Stomach (tissue), 9 donors: Measurements from ENCODE around the gene SNX5. TPM values are rescaled to one million over a fixed set of nuclear protein-coding genes. Genes with fewer than 3 reads are reported as not detected.

Experiments used
- DNase-seq, 2 donors: peaks; one replicate each; pipeline versions ENCODE4 v3.0.0 to v3.0.0-alpha.2; 2013 to 2019
- H3K27ac ChIP-seq, 5 donors: fragments of 200-600 bp in 4 of 5; sonication (generic) in 4 of 5; one replicate each; pipeline ENCODE4 v1.5.1; 2013 to 2019; ENCODE audit warnings: mild to moderate bottlenecking in 1 of 5, moderate library complexity in 1 of 5
- H3K27me3 ChIP-seq, 3 donors: fragments of 200-600 bp; sonication (generic); one replicate each; pipeline ENCODE4 v1.5.1; 2017 to 2019; ENCODE audit warnings: mixed run types in 1 of 3
- H3K36me3 ChIP-seq, 4 donors: fragments of 200-600 bp; sonication (generic); 1 replicate in 3 of 4; 2 replicates in 1 of 4; pipeline ENCODE4 v1.5.1; 2016 to 2019
- H3K4me1 ChIP-seq, 4 donors: fragments of 200-600 bp; sonication (generic); one replicate each; pipeline ENCODE4 v1.5.1; 2016 to 2019
- H3K4me3 ChIP-seq, 4 donors: fragments of 200-600 bp; sonication (generic) in 3 of 4; one replicate each; pipeline ENCODE4 v1.5.1; 2016 to 2019; ENCODE audit warnings: mild to moderate bottlenecking in 1 of 4
- H3K9me3 ChIP-seq, 4 donors: fragments of 200-600 bp; sonication (generic); one replicate each; pipeline ENCODE4 v1.5.1; 2016 to 2019
- EP300 ChIP-seq: sonication (generic); formaldehyde crosslinking; IDR thresholded peaks from one replicate; pipeline ENCODE4 v1.6.1; 2017; ENCODE audit warnings: antibody characterized with exemption
- POLR2A ChIP-seq, 4 donors: fragments of 450-650 bp; IDR thresholded peaks; one replicate each; pipeline ENCODE4 v1.6.1; 2016; ENCODE audit warnings: antibody characterized with exemption in 4 of 4, control low read depth in 2 of 4, mild to moderate bottlenecking in 1 of 4, moderate library complexity in 1 of 4
- POLR2AphosphoS5 ChIP-seq, 3 donors: sonication (generic); formaldehyde crosslinking; IDR thresholded peaks; one replicate each; pipeline ENCODE4 v1.6.1; 2016; ENCODE audit warnings: antibody characterized with exemption in 3 of 3
- WGBS, 5 donors: extraction: QIAGEN DNeasy Blood & Tissue Kit in 3 of 5; methylation state at CpG; one replicate each; pipeline versions ENCODE4 v1.1.5 to v1.1.7; 2013 to 2018; 5-methylcytosine and 5-hydroxymethylcytosine counted together
- intact Hi-C: fragments of 100-400 bp; cut with DNase I; formaldehyde crosslinking; loops from one replicate; pipeline ENCODE4 v1.15.1; 2023; ENCODE audit warnings: low total_unique reads
- polyA plus RNA-seq, 3 donors: library from polyadenylated mRNA; stranded (reverse); fragments of 200-250 nt; gene quantifications; one replicate each; pipeline ENCODE4 v1.2.3, GENCODE V29; 2013
- total RNA-seq, 5 donors: library from RNA; depleted of rRNA; stranded (reverse); fragments of >200 nt; gene quantifications; one replicate each; pipeline versions ENCODE4 v1.1.0 to v1.2.3, GENCODE V29; 2014 to 2016
- TF ChIP-seq, protein P1 (sequence below), 7 experiments: fragments of 450-650 bp in 4 of 7; fragments of 200-600 bp in 3 of 7; sonication (generic) in 3 of 7; IDR thresholded peaks; one replicate each; pipeline ENCODE4 v1.5.1; 2016 to 2019; ENCODE audit warnings: antibody characterized with exemption in 7 of 7, control low read depth in 2 of 7, mild to moderate bottlenecking in 1 of 7
- donor health status: healthy with polysubstance abuse.
- donor health status: Bipolar disorder and iron deficiency.
- donor health status: healthy.

SNX5 gene
- total and polyA plus RNA-seq, 8 donors = 47.3 to 202 (median 103) TPM

DNA sequence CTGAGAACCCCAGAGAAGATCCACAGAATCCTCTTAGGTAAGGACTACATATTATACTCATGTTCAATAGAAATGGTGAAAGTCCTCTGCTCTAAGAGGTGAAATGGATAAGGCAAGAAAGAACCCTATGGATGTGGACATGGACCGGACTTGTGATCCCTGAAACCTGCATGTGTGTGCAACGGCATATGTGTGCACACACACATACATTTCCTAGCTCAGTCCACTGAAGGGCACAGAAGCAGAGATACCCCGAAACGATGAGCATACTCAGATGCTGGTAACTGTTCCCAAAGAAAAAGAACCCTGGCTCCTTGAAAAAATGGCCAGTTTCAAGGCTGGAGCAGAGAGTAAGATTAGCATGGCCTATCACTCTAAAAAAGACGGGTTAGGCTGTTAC lies 22.6 kb downstream of the SNX5 start:
- H3K36me3 ChIP-seq = peaks cover 82 to 100% (median 100%) of the 10 kb centered on the region in 4 donors
- no peak overlapping the region for H3K27ac ChIP-seq
- TF ChIP-seq POLR2A (IDR thresholded peaks at IDR 0.05) (no peak), POLR2AphosphoS5 (IDR thresholded peaks at IDR 0.05) (no peak), EP300 (no peak)
- TF ChIP-seq, protein P1, sequence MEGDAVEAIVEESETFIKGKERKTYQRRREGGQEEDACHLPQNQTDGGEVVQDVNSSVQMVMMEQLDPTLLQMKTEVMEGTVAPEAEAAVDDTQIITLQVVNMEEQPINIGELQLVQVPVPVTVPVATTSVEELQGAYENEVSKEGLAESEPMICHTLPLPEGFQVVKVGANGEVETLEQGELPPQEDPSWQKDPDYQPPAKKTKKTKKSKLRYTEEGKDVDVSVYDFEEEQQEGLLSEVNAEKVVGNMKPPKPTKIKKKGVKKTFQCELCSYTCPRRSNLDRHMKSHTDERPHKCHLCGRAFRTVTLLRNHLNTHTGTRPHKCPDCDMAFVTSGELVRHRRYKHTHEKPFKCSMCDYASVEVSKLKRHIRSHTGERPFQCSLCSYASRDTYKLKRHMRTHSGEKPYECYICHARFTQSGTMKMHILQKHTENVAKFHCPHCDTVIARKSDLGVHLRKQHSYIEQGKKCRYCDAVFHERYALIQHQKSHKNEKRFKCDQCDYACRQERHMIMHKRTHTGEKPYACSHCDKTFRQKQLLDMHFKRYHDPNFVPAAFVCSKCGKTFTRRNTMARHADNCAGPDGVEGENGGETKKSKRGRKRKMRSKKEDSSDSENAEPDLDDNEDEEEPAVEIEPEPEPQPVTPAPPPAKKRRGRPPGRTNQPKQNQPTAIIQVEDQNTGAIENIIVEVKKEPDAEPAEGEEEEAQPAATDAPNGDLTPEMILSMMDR (IDR thresholded peaks at IDR 0.05) = no peak
- WGBS, 5 donors = 93 to 97% (median 93%) methylated on average over 5 of the region's 5 CpGs
- DNase-seq = no peak
- no peaks in the 10 kb centered on the region for H3K27me3 ChIP-seq
- H3K9me3 ChIP-seq = no peaks in the 10 kb centered on the region
- peaks cover 0 to 3% (median 0%) of the 10 kb centered on the region in 4 donors for H3K4me1 ChIP-seq
- H3K4me3 ChIP-seq = no peak overlapping the region
- intact Hi-C loops = no loop called here

DNA sequence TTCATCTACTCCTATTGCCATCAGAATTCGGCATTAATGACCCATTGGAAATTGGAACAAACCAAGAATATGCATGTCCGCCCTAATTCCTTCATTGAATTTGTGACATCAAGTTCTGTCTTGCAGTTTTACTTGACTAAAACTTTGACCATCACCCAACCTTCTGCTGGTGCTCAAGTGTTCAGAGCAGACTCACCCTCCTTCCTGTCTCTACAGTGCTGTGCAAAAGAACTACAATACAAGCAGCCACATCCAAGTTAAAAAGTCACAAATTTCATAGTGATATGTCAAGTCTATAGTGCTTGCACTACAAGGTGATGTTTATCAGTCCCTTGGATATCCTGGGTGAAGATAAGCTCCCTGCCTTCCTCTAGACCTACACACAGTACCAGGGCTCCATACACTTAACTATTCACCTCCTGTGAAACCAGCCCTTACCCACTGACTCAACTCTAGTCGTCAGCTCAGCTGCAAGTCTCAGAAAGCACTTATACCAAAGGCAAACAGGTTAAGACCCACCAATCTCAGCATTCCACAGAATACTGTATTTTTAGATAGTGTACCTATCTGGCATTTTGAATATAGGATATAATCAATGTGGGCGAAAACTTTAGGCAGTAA lies 23.6 kb downstream of the SNX5 start:
- 88 to 96% (median 92%) methylated on average over 4 of the region's 4 CpGs for WGBS, 5 donors
- Histone ChIP-seq H3K4me1 (peaks cover 0 to 5% (median 2%) of the 10 kb centered on the region in 4 donors), H3K27ac (no peak overlapping the region), H3K9me3 (no peaks in the 10 kb centered on the region), H3K4me3 (no peak overlapping the region), H3K27me3 (no peaks in the 10 kb centered on the region), H3K36me3 (peaks cover 72 to 100% (median 98%) of the 10 kb centered on the region in 4 donors)
- intact Hi-C loops = no loop called here
- TF ChIP-seq POLR2AphosphoS5 (IDR thresholded peaks at IDR 0.05) (no peak), POLR2A (IDR thresholded peaks at IDR 0.05) (no peak), EP300 (no peak)
- TF ChIP-seq, protein P1 (IDR thresholded peaks at IDR 0.05) = no peak
- no peak for DNase-seq

DNA sequence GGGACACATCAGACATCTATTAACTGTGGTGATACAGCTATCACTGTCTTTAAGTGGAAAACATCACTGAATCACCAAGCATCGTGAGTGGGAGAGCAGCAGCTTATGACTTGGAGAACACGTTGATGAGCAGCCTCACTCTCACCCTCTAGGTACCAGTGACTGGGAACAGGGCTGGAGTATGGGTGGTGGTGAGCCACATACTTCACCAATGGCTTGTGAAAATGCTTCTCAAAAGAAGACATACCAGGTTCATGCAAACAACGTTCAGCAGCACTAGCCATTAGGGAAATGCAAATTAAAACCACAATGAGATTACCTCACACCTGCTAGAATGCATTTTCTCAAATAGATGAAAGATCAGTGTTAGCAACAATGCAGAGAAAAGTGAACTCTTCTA lies 25.3 kb downstream of the SNX5 start:
- Histone ChIP-seq H3K9me3 (no peaks in the 10 kb centered on the region), H3K4me1 (peaks cover 13 to 22% (median 16%) of the 10 kb centered on the region in 4 donors), H3K36me3 (peaks cover 56 to 85% (median 82%) of the 10 kb centered on the region in 4 donors), H3K27ac (no peak overlapping the region), H3K4me3 (no peak overlapping the region), H3K27me3 (no peaks in the 10 kb centered on the region)
- intact Hi-C loops = no loop called here
- DNase-seq = no peak
- TF ChIP-seq POLR2A (IDR thresholded peaks at IDR 0.05) = no peak
- TF ChIP-seq EP300 = no peak
- TF ChIP-seq, protein P1 (IDR thresholded peaks at IDR 0.05) = no peak
- no peak for TF ChIP-seq POLR2AphosphoS5 (IDR thresholded peaks at IDR 0.05)
- WGBS, 5 donors = 39 to 54% (median 50%) methylated on average over 3 of the region's 3 CpGs

DNA sequence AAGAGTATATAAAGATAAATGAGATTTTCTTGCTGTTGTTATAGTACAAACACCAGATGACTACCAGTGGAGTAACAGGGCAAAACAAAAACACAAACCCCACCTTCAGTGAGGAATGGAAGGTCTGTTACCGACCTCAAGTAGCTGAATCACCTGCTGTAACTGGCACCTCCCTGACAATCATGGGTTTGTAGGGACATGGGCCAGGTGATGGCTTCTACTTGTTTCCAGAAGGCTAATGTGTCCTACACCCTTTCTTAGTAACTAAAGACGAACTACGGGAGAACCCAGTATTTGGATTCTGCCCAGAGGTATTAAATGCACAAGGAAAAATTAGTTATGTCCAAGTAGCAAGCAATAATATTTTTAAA lies 26.8 kb downstream of the SNX5 start:
- Histone ChIP-seq H3K9me3 (no peaks in the 10 kb centered on the region), H3K4me1 (peaks cover 25 to 37% (median 29%) of the 10 kb centered on the region in 4 donors), H3K4me3 (no peak overlapping the region), H3K27ac (no peak overlapping the region), H3K36me3 (peaks cover 42 to 69% (median 66%) of the 10 kb centered on the region in 4 donors), H3K27me3 (no peaks in the 10 kb centered on the region)
- intact Hi-C loops = no loop called here
- WGBS, 5 donors = 69 to 84% (median 74%) methylated on average over 3 of the region's 3 CpGs
- no peak for DNase-seq
- no peak for TF ChIP-seq POLR2AphosphoS5 (IDR thresholded peaks at IDR 0.05)
- no peak for TF ChIP-seq EP300
- TF ChIP-seq POLR2A (IDR thresholded peaks at IDR 0.05) = no peak
- TF ChIP-seq, protein P1 (IDR thresholded peaks at IDR 0.05) = no peak
